SJCRH30 (cell line): Measurements from ENCODE around the gene TEAD3. TPM values are rescaled to one million over a fixed set of nuclear protein-coding genes. Genes with fewer than 3 reads are reported as not detected.
"Not testable (repeated sequence)": the region's sequence is repeated elsewhere in the genome, so short reads cannot be mapped to it uniquely, and the experiment has no call there.

ENCODE experiments used
- DNase-seq, 2 experiments: peaks; one replicate each; pipeline ENCODE4 v3.0.0-alpha.2; 2015 to 2020
- H3K27ac ChIP-seq: fragments of 250-450 bp; sonication (Bioruptor Pico); 2 replicates; pipeline ENCODE4 v1.5.1; 2020; ENCODE audit warnings: mild to moderate bottlenecking, moderate library complexity
- H3K27me3 ChIP-seq: fragments of 250-450 bp; sonication (Bioruptor Pico); 2 replicates; pipeline ENCODE4 v1.5.1; 2020; ENCODE audit warnings: mild to moderate bottlenecking, moderate library complexity
- H3K36me3 ChIP-seq: fragments of 250-450 bp; sonication (Bioruptor Pico); 2 replicates; pipeline ENCODE4 v1.5.1; 2020; ENCODE audit warnings: mild to moderate bottlenecking, moderate library complexity
- H3K4me1 ChIP-seq: fragments of 250-450 bp; sonication (Bioruptor Pico); 2 replicates; pipeline ENCODE4 v1.5.1; 2020; ENCODE audit warnings: mild to moderate bottlenecking, moderate library complexity
- H3K4me3 ChIP-seq: fragments of 250-450 bp; sonication (Bioruptor Pico); 2 replicates; pipeline ENCODE4 v1.5.1; 2020; ENCODE audit warnings: mild to moderate bottlenecking, moderate library complexity
- H3K9me3 ChIP-seq: fragments of 250-450 bp; sonication (Bioruptor Pico); replicated peaks from 2 replicates; pipeline ENCODE4 v1.5.1; 2020; ENCODE audit warnings: mild to moderate bottlenecking, moderate library complexity
- total RNA-seq: library from RNA; depleted of rRNA; stranded (reverse); fragments of >200 nt; shearing (Covaris generic); gene quantifications from 2 replicates; pipeline ENCODE4 v1.2.3, GENCODE V29; 2014; rRNA removed

TEAD3 gene
- 8.4 and 8.8 TPM in 2 replicates for total RNA-seq

GRCh38 chr6:35496841-35497570 lies at the start of gene TEAD3:
TEAD3 (minus strand) TSS chr6:35497079.
- DNase-seq: peak; percentile 60 to 68
- Histone ChIP-seq H3K4me1 (peaks cover 25% of the 10 kb centered on the region), H3K27ac (peak within 1 kb of the TSS; percentile 83), H3K4me3 (peak within 1 kb of the TSS; percentile 73), H3K9me3 (no peaks in the 10 kb centered on the region), H3K27me3 (no peaks in the 10 kb centered on the region), H3K36me3 (no peaks in the 10 kb centered on the region)

GRCh38 chr6:35544769-35545361 lies 48.0 kb upstream of the TEAD3 start:
- Histone ChIP-seq H3K4me3 (no peak overlapping the region), H3K27ac (no peak overlapping the region), H3K36me3 (no peaks in the 10 kb centered on the region), H3K27me3 (no peaks in the 10 kb centered on the region), H3K4me1 (no peaks in the 10 kb centered on the region), H3K9me3 (no peaks in the 10 kb centered on the region)
- no peak for DNase-seq

DNA sequence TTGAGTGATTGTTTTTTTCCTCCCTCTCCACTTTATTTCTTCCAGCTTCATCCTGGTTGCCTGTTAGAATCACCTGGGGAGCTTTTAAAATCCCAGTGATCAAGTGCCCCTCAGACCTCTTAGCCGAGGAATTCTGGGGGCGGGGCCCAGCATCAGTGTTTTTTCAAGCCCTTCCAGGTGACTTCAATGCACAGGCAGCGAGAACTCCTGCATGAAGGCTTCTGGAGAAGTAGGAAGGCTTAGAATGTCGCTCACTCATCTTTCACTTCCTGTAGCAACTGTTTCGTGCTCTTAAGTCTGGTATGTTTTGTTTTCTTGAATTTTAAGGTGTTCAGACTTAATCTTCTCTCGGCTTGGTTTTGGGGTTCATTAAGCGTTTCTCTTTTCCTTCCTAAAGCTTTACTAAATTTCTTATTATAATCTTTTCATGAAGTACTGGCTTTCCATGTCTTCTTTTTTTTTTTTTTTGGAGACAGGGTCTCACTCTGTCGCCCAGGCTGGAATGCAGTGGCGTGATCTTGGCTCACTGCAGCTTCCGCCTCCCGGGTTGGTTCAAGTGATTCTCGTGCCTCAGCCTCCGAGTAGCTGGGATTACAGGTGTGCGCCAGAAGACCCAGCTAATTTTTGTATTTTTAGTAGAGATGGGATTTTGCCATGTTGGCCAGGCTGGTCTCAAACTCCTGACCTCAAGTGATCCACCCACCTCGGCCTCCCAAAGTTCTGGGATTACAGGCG lies 46.7 kb upstream of the TEAD3 start:
- DNase-seq: no peak
- Histone ChIP-seq H3K9me3 (no peaks in the 10 kb centered on the region), H3K27me3 (no peaks in the 10 kb centered on the region), H3K4me1 (no peaks in the 10 kb centered on the region), H3K27ac (no peak overlapping the region), H3K4me3 (no peak overlapping the region), H3K36me3 (no peaks in the 10 kb centered on the region)

DNA sequence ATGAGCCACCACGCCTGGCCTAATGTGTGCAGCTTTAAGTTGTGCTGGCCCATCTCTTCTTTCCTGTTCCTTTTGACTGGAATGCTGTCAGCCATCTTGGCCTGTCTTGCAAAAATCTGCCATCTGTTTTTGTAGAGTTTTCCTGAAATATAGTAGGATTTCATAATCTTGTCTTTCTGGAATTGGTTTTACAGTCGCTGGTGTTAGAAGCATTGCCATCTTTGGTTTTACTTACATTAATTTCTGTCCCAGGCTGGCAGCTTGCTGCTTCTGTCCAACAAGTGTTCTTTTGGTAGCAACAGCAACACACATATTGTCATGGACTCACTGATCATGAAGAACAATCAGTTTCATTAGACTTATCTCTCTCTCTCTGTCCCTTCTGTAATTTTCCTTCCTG lies 45.0 kb upstream of the TEAD3 start:
- H3K27ac ChIP-seq: no peak overlapping the region
- DNase-seq: no peak
- H3K27me3 ChIP-seq: no peaks in the 10 kb centered on the region
- no peaks in the 10 kb centered on the region for H3K9me3 ChIP-seq
- no peaks in the 10 kb centered on the region for H3K4me1 ChIP-seq
- H3K36me3 ChIP-seq: no peaks in the 10 kb centered on the region
- H3K4me3 ChIP-seq: no peak overlapping the region

GRCh38 chr6:35539223-35539622 lies 42.3 kb upstream of the TEAD3 start:
- no peaks in the 10 kb centered on the region for H3K4me1 ChIP-seq
- H3K27me3 ChIP-seq: peaks cover 3% of the 10 kb centered on the region; the same call in 1 of the 2 replicates
- H3K9me3 ChIP-seq: no peaks in the 10 kb centered on the region
- DNase-seq: no peak
- no peak overlapping the region for H3K27ac ChIP-seq
- no peaks in the 10 kb centered on the region for H3K36me3 ChIP-seq
- H3K4me3 ChIP-seq: no peak overlapping the region

DNA sequence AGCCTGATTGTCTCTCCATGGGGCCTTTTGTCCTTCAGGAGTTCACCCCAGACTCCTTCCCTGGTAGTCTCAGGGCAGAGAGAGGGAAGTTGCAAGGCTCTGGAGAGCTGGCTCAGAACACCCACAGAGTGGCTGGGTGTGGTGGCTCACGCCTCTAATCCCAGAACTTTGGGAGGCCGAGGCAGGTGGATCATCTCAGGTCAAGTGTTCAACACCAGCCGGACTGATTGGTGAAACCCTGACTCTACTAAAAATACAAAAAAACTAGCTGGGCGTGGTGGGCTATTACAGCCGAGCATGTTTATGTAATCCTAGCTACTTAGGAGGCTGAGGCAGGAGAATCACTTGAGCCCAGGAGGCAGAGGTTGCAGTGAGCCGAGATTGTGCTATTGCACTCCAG lies 39.0 kb upstream of the TEAD3 start:
- not testable (repeated sequence) for DNase-seq, H3K4me3 ChIP-seq, H3K27me3 ChIP-seq, H3K9me3 ChIP-seq, H3K36me3 ChIP-seq, H3K4me1 ChIP-seq, H3K27ac ChIP-seq

- no peak for DNase-seq
- Histone ChIP-seq H3K27ac (no peak overlapping the region), H3K4me3 (no peak overlapping the region), H3K27me3 (peaks cover 3% of the 10 kb centered on the region; the same call in 1 of the 2 replicates), H3K9me3 (no peaks in the 10 kb centered on the region), H3K4me1 (no peaks in the 10 kb centered on the region), H3K36me3 (no peaks in the 10 kb centered on the region)
These were observed 37.7 kb upstream of the TEAD3 start for GRCh38 chr6:35534407-35535170.

GRCh38 chr6:35533981-35534380 lies 37.1 kb upstream of the TEAD3 start:
- Histone ChIP-seq H3K4me3 (no peak overlapping the region), H3K27ac (no peak overlapping the region), H3K4me1 (no peaks in the 10 kb centered on the region)

DNA sequence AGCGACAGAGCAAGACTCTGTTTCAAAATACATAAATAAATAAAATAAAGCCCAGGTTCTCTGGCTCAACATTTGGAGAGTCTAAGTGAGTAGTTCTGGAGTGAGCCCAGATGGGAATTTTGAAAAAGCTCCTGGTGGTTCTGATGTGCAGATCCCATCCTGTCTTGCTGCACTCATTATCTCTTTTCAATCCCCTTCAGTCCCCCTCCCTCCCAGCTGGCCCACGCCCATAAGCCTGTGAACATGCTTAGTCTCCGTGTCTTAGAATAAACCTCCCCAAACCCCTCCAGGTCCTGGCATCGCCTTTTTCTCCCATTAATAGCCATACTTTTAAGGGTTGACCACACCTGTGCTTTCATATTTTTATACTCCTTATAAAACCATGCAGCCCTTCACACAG lies 35.2 kb upstream of the TEAD3 start:
- no peak overlapping the region for H3K4me3 ChIP-seq
- H3K27ac ChIP-seq: no peak overlapping the region
- no peak for DNase-seq
- peaks cover 3% of the 10 kb centered on the region; the same call in 1 of the 2 replicates for H3K27me3 ChIP-seq
- H3K36me3 ChIP-seq: no peaks in the 10 kb centered on the region
- H3K4me1 ChIP-seq: no peaks in the 10 kb centered on the region
- no peaks in the 10 kb centered on the region for H3K9me3 ChIP-seq

More at GRCh38 chr6:35533981-35534380, 37.1 kb upstream of the TEAD3 start:
- peaks cover 3% of the 10 kb centered on the region; the same call in 1 of the 2 replicates for H3K27me3 ChIP-seq
- no peaks in the 10 kb centered on the region for H3K9me3 ChIP-seq
- no peaks in the 10 kb centered on the region for H3K36me3 ChIP-seq
- DNase-seq: no peak

- Histone ChIP-seq H3K4me1 (no peaks in the 10 kb centered on the region), H3K27ac (no peak overlapping the region)
These were observed 27.6 kb upstream of the TEAD3 start for GRCh38 chr6:35524380-35525020.

DNA sequence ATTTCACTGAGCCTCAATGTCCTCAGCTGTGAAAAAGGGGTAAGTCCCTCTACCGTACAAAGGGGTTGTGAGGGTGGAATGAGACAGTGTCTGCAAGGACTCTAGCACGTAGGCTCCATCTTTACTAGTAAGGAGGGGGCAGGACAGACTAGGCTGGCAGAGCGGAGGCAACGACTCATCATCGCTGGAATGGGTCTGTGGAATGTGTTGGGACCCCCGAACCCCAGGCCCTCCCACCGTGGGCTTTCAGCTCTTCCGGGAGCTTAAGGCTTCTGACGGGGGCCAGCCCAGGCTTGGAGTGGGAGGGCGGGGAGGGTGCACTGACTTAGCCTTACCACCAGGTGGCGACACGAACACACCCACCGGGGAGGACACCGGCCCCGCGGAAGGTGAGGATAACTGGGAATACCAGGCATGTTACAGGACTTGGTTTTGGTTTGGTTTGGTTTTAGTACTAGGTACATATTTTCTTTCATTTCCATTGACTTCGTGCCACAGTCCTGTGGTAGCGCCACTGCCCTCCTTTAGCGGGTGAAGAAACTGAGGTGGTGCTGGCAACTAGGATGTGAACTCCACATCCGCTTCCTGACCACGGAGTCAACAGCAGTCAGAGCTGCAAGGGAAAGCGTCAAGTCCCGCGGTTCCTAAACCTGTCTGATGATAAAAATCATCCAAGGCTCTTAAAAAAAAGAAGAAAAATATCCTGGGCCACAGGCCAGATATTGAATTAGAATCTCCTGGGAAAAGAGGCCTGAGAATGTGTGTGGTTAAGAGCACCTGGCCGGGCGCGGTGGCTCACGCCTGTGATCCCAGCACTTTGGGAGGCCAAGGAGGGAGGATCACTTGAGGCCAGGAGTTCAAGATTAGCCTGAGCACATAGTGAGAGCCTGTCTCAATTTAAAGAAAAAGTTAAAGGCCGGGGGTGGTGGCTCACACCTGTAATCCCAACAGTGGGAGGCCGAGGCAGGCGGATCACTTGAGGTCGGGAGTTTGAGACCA lies 26.1 kb upstream of the TEAD3 start:
- no peak overlapping the region for H3K4me3 ChIP-seq
- H3K27me3 ChIP-seq: 0 out of 2 replicates have a peak, but pooled peaks cover 4% of the 10 kb centered on the region
- no peaks in the 10 kb centered on the region for H3K36me3 ChIP-seq
- H3K9me3 ChIP-seq: no peaks in the 10 kb centered on the region
- peak; percentile 65 to 77 for DNase-seq
- H3K4me1 ChIP-seq: no peaks in the 10 kb centered on the region
- no peak overlapping the region for H3K27ac ChIP-seq

More at GRCh38 chr6:35524380-35525020, 27.6 kb upstream of the TEAD3 start:
- no peaks in the 10 kb centered on the region for H3K36me3 ChIP-seq
- H3K9me3 ChIP-seq: no peaks in the 10 kb centered on the region
- DNase-seq: no peak
- H3K4me3 ChIP-seq: no peak overlapping the region
- 0 out of 2 replicates have a peak, but pooled peaks cover 4% of the 10 kb centered on the region for H3K27me3 ChIP-seq

- Histone ChIP-seq H3K4me3 (no peak overlapping the region), H3K27me3 (0 out of 2 replicates have a peak, but pooled peaks cover 4% of the 10 kb centered on the region)
These were observed 25.3 kb upstream of the TEAD3 start for GRCh38 chr6:35522151-35522550.

GRCh38 chr6:35521235-35521634 lies 24.4 kb upstream of the TEAD3 start:
- DNase-seq: no peak
- Histone ChIP-seq H3K9me3 (no peaks in the 10 kb centered on the region), H3K27ac (no peak overlapping the region), H3K4me1 (no peaks in the 10 kb centered on the region), H3K4me3 (no peak overlapping the region), H3K36me3 (no peaks in the 10 kb centered on the region), H3K27me3 (0 out of 2 replicates have a peak, but pooled peaks cover 4% of the 10 kb centered on the region)

More at GRCh38 chr6:35522151-35522550, 25.3 kb upstream of the TEAD3 start:
- no peaks in the 10 kb centered on the region for H3K9me3 ChIP-seq
- no peak for DNase-seq
- no peaks in the 10 kb centered on the region for H3K4me1 ChIP-seq
- no peak overlapping the region for H3K27ac ChIP-seq
- H3K36me3 ChIP-seq: no peaks in the 10 kb centered on the region
